HG02571 (cell line): ENCODE measurements around the gene CPNE1.

ENCODE experiments used
- ATAC-seq: cut with Tn5 transposase; IDR thresholded peaks from one replicate; pipeline ENCODE4 v1.9.1; 2021; ENCODE audit warnings: mild to moderate bottlenecking, moderate library complexity; ENCODE audit not compliant: unreplicated experiment

CPNE1 gene

DNA sequence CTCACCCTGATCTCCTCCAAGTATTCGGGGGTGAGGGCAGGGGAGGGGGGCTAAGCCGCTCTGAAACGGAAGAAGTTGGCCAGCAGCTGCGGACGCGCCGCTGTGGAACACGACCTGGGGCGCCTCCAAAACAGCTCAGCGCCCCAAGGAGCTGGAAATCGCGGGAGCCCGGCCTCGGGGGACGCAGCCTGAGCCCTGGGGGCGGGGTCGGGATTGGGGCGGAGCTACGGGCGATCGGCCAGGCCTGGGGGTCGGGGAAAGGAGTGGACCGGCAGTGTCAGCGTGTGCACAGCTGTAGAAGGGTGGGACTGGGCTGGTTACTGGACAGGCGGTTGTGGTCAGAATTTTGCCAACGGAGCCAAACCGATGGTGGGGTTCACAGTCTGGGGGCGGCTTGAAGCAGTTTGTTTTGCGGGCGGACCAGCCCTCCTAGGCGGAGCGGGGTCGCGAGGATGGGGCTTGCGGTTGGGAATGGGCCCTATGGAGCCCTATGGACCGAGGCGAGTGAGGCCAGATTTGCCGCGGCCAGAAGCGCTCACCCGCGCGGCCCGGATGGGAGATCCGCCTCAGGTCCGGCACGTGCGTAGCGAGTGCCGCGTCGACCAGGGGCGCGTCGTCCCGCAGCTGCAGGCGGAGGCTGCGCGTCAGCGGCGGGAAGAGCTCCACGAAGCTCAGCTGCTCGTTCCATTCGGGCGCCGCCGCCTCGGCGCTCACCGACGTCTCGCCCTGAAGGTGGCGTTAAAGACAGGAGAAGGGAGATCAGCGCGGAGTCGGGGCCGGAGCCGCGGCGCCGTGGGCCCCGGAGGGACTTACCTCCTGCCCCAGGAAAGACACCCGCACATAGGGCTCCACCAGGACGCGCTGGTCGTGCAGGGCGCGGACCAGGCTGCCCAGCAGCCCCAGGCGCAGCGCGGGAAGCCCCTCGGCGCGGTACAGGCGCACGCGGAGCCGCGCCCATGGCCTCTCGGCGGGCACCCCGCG is 63.4 kb downstream of the CPNE1 start:
- no peak for ATAC-seq

DNA sequence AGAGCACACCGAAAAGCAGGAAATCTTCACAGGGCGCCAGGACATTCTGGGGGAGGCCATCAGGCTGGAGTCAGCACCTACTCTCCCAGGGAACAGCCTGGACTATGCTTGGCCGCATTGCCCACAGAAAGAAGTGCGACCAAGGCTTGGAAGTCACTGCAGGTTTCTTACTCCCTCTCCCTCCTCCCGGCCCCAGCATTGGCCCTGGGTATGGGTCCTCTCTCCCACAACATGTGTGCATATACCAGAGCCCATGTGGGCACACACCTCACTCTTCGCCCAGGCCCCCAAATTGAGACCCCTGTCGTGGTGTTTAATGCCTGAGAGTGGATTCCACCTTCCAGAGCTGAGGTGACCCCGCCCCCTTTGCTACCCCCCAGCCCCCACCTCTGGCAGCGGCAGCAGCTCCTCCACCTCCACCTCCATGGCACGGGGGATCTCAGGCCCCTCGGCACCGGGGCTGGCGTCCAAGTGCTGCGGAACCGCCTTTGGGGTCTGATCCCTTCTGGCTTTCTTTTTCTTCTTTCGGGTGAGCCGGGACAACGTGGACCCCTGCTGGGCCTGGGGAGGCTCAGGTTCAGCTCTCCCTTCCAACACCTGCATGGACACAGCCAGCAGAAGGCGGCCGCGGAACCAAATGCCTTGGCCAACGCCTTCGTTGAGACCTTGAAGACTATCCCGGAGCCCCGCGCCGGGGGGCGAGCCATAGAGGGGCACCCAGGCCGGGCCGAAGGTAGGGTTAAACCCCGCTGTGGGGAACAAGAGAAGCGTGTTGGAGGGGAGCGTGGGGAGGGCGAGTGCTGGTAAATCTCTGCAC is 64.3 kb downstream of the CPNE1 start:
- ATAC-seq, result no peak

DNA sequence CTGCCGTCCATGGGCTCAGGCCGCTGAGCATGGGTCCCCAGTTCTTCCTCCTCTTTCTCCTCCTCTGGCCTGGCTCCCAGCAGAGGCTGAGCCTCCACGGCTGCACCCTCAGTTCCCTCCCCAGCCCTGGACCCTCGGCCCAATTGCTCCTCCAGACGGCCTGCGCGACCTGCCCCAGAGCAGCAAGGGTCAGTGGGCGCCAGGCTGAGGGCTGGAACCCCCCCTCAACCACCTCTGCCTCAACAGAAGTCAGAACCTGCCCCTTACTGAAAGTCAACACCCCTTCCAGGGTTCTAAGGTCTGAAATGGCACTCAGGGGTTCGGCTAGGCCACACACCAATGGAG is 65.0 kb downstream of the CPNE1 start:
- ATAC-seq, result no peak

DNA sequence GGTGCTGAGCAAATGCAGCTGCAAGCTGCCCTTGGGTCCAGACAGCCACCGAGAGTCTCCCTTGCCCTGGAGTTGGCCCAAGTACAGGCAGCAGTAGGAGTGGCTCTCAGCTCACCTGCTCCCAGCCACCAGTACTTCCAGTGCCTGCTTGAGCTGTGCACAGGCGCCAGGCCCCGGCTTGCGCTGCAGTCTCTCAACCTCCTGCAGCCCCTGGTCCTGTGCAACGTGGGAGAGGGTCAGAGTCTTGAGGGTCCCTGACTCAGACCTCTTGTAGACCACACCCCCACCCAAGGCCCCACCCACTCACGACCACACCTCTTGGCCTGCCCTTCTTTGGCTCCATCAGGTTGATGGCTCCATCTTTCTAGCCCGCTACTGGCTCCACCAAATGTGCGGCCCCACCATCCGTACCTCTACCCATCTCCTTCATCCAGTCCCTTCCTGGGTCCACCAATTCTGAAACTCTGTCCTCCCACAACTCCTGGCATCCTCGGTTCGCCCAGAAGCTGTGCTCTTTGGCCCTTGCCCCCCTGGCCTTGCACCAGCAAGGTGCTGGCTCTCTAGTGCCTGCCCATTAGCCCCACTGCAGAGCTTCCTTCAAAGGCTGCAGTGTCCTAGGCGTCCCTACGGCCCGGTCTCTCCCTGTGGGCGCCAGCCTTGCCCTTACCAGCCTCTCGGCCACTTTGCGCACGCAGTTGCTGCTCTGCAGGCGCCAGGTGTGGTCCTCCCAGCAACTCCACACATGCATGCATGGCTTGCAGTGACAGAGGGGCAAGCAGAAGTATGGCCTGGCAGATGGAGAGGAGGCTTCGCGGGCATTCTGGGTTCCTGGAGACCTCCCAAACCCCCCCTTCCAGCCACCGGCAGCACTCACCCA is 65.6 kb downstream of the CPNE1 start:
- ATAC-seq, result no peak

DNA sequence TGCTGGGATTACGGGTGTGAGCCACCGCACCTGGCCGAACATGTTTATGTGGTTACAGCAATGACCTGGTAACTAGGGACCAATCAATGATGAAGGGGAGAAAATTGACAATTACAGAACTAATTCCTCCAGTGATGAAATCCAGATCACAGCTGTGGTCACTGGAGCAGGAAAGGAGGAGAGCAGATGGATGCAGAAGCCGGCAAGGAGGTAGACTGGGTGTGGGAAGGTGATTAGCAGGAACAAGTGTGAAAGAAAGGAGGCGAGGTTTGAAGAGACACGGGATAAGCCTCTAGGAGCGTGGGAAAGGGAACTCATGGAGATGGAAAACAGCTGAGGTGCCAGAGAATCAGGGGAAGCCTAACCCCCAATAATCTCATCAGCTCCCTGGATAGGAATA is 66.2 kb downstream of the CPNE1 start:
- ATAC-seq, result no peak

DNA sequence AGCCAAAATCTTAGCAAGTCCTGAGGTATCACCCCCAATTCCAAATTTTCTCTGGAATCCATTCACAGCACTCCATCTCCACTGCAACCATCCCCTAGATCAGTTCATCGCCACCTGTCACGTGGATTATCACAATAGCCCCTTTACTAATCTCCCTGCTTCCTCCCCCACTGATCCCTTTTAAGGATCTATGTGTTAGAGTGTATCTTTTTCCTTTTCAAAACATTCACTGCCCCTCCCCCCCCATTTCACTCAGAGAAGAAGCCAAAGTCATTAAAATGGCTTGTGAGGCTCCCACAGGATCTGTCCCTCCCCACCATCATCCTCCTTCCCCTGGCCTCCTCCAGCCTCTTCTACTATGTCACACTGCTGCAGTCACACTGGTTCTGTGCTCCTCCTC is 67.5 kb downstream of the CPNE1 start:
- ATAC-seq, result no peak

DNA sequence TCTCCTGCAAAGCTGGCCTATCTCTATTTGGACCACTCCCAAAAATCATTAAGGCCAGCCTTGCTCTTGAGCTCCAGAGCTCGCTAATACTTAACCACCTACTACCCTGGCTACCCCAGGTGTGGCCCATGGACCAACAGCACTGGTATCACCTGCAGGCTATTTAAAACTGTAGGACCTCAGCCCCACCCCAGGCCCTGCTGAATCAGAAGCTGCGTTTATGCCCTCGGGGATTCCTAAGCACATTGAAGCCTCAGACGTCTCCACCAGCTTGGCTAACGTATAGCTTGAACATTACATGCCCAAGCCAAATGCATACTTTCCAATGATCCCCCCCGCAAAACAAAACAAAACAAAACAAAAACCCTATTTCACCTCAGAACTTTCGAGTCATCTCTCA is 68.8 kb downstream of the CPNE1 start:
- no peak for ATAC-seq

DNA sequence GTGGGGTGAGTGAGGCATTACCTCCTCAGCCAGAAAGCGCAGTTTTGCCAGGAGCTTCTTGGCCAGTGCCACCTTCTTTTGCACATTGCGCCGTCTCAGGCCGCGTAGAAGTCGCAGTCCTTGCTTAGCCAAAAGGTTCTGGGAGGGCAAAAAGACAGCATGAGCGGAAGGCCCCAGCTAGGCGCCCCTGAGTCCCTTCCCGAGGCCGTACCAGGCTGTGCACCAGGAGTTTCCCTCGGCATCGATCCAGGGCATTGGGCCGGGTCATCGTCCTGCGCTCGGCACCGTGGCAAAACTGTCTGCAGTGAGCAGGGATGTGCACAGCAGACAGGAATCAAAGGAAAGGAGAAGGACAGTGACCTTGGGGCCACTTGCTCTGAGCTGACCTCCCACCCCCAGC is 69.2 kb downstream of the CPNE1 start:
- ATAC-seq, result no peak

DNA sequence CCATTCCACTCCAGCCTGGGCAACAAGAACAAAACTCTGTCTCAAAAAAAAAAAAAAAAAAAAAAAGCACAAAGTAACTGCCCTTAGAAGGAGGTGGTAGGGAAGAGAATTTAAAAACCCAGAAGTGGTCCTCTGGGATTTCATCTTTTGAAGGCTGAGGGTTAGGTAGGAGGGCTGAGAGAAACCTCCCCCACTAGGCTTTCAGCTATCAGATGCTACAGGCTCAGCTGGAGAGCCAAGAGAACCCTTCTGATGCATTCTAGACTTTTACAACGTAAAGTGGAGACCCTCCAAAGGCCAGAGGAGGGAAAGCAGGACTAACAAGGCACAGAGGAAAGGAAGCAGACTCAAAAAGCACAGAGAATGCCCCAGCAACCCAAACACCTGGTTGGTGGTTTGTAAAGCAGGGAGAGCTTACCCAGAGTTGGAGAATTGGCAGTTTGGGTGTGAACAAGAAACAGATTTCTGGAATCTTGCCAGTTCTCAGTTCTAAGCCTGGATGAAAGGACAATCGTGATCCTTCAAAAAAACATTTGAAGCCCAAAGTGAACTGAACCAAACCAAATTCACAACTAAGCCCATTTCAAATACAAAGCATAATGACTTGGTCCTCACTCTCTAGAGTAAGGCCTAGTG is 72.2 kb downstream of the CPNE1 start:
- no peak for ATAC-seq

DNA sequence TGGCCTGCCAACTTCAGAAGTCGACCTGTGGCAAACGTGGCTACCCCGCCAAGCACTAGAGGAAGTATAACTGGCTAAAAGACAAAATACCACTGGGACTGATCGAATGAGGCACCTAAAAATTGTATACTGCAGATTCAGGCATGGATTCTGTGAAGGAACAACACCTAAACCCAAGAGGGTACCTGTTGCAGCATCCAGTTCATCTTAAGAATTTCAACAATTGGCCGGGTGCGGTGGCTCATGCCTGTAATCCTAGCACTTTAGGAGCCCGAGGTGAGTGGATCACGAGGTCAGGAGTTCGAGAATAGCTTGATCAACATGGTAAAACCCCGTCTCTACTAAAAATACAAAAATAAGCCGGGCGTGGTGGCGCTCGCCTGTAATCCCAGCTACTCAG is 76.3 kb downstream of the CPNE1 start:
- no peak for ATAC-seq

DNA sequence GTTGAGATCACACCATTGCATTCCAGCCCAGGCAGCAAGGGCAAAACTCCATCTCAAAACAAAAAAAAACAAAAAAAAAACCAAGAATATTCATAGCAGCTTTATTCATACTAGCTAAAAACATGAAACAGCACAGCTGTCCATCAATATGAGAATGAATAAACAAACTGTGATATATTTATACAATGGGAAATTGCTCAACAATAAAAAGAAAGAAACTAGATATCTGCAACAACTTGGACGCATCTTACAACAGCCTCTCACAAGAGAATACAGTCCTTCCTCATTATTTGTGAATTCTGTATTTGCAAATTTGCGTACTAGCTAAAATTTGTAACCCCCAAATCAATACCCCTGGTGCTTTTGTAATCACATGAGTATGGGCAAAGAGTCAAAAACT is 77.3 kb downstream of the CPNE1 start:
- ATAC-seq, result no peak

DNA sequence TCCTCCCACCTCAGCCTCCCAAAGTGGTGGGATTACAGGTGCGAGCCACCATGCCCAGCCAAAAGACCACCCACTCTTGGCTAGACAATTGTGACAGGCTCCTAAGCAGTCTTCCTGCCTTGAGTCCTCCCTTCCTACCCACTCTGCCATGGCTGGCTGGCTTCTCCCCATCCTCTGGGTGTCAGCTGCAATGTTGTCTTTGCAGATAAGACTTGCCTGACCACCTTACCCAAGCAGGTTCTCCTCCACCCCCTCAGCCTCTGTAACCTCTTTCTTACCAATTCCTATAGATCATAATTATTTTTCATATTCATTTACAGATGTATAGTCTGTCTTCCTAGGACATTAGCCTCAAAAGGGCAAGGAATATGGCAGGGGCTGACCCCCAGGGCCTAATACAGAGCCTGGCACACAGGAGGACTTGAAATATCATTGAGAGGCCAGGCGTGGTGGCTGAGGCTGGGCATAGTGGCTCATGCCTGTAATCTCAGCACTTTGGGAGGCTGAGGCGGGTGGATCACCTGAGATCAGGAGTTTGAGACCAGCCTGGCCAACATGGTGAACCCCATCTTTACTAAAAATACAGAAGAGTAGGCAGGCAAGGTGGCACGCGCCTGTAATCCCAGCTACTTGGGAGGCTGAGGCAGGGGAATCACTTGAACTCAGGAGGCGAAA is 77.8 kb downstream of the CPNE1 start:
- no peak for ATAC-seq

DNA sequence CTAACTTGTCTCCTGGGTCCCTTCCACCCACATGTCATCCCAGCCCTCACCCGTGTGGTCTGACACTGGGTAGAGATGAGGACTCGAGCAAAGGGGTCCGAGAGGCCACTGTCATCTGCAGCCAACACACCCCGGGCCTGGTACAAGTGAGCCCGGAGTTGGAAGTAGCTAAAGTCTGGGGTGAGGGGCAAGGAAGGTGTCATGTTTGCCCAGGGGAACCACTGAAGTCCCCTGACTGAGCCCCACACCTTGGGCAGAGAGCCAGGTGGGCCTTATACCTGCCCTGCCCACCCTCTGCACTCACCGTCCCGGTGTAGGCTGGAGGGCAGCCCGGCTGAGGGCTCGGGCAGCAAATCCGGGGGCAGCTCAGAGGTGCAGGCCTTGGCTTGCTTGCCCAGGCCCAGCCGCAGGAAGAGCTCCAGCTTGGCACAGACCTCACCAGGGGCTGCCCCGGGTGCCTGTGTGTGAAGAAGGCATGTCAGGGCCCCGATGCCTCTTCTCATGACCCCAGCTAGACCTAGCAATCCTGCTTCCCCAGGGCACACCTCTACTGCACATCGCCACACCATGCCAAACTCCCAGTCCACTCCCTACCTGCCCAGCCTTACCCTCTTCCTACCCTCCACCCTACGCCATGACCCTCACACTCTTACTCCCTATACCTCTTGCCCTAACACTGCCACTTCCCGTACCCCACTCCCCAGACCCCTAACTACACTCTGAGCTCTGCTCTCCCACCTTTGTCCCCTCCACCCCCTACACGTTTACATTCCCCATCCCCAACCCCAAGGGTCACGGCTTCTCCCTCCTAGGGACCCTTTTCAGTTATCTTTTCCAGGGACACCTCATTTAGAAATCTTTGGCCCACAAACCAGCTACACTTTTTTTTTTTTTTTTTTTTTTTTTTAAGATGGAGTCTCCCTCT is 80.8 kb downstream of the CPNE1 start:
- ATAC-seq, result no peak

DNA sequence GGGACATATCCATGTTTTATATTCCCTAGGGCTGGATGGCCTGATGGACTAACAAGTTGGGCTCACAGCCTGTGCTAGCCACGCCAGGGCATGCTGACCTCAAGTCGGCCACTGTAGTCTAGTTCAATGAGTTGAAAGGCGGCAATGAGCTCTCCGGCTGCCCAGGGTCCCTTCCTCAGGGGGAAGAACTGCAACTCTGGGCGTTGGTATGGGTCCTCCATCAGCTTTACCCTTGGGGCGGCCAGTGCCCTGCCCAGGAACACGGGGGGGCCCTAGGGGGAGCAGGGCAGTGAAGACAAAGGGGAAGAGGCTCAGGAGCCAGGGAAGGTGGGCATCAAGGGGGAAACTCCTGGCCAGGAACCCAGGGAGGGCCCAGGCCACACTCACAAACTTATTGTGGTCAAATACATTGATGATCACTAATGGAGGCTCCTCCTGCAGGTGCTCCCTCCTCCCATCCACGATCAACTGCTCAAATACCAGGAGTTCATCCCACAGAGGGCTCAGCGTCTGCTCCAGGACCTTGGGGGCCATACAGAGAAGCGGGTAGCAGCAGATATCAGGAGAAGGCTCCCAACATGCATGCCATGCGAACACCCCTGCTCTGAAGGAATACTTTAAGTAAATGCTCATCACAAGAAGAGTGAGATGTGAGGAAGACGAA is 81.8 kb downstream of the CPNE1 start:
- no peak for ATAC-seq

DNA sequence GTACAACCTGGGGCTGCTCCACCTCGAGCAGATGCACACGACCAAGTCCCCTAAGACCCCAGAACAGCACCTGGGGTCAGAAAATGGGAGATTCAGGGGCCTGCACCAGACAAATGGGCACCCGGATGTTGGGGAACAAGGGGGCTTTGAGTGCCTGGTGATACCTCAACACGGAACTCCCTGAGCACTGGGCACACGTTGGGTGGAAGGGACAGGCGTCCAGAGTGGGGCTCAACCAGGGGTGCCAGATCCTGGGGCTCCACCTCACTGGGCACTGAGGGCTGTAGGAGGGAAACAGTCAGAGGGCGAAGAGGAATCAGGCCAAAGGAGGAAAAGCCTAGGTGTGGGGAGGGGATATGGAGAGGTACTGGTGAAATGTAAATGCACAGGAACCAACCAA is 82.6 kb downstream of the CPNE1 start:
- no peak for ATAC-seq

DNA sequence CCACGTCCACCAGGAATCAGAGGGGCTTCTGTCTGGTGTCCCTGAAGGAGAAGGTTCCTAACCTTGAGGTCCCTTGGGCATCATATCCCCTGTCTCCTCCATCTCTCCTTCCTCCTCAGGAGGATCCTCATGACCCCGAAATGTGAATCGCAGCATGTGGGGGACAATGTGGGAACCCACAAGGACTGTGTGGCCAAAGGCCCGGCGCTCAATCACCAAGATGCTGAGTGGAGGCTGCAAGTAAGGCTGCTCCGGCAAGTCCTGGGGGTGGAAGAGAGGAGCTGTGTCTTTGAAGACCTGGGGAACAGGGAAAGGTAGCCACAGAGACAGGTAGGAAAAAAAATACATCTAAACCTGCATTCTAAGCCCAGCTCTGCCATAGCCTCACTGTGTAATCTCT is 85.5 kb downstream of the CPNE1 start:
- no peak for ATAC-seq

DNA sequence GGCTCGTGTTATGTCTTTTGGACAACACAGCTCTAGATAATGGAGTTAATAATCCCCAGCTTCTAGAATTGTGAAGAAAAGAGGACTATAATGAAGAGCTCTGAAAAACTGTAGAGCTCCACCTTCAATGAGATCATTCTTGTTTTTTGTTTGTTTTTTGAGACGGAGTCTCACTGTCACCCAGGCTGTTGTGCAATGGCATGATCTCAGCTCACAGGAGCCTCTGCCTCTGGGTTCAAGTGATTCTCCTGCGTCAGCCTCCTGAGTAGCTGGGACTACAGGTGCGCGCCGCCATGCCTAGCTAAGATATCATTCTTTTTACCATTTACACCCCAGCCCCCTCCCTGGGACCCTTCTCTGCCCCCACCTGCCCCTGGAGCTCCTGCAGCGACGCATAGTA is 86.2 kb downstream of the CPNE1 start:
- no peak for ATAC-seq

DNA sequence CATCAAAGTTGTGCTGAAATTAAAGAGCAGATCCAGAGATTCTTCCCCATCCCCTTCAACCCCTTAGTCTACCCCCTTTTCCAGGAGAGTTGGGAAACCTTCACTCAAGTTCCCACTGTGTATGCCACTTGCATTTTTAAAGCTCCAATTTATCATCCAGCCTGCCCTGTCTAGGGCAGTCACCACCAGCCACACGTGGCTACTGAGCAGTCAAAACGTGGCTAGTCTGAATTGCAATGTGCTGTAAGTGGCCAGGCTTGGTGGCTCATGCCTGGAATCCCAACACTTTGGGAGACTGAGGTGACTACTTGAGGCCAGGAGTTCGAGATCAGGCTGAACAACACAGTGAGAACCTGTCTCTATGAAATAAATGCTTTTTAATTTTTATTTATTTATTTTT is 87.9 kb downstream of the CPNE1 start:
- no peak for ATAC-seq
